Measurements from ENCODE around the gene GNA15. TPM values are rescaled to one million over a fixed set of nuclear protein-coding genes. Genes with fewer than 3 reads are reported as not detected.
A peak's percentile ranks its signal among the peaks of the same experiment; 100 is the strongest.

Gene GNA15
- total and polyA plus RNA-seq, 2 of the 8 experiments (the other 6 are each of a cell fraction or from before 2014, with no cell fraction given) = 0.26 to 0.45 TPM

- H2BK15ac ChIP-seq (ENCODE audit: low read length) = no peak overlapping the region
- ChIA-PET POLR2A (ENCODE audit: partially characterized antibody) (interaction anchor here (1.5 to 1.8 kb wide), 3 partner anchors 9 to 52 kb away, joined by 3 to 6 read pairs (median 4); no protein-coding TSS in a partner anchor), CTCF (ENCODE audit: partially characterized antibody) (interaction anchor here (0.8 to 20.0 kb wide), 7 partner anchors 10 to 135 kb away, joined by 3 to 339 read pairs (median 6); no protein-coding TSS in a partner anchor)
- H4K20me1 ChIP-seq (replicated peaks in 1 of 2; ENCODE audit: control insufficient read depth in 1 of 2, insufficient read depth in 2 of 2, low read length in 2 of 2) = peaks cover 15 to 41% of the 10 kb centered on the region in 2 experiments
- no peak overlapping the region for H3K18ac ChIP-seq (ENCODE audit: extremely low read depth, low read length)
- no peak overlapping the region for H3K4ac ChIP-seq (replicated peaks; ENCODE audit: insufficient read length, low read depth, low read length)
- H2AK5ac ChIP-seq (ENCODE audit: low read depth, low read length) = no peak overlapping the region
- no peak overlapping the region for H4K8ac ChIP-seq (ENCODE audit: extremely low read depth, insufficient read depth, low read length)
- no peak overlapping the region for H4K91ac ChIP-seq (replicated peaks; ENCODE audit: insufficient read length, low read length)
- no peaks in the 10 kb centered on the region for H3K36me3 ChIP-seq (ENCODE audit: control insufficient read depth in 2 of 4, insufficient read depth in 4 of 4, low read length in 3 of 4)
- 97% methylated on average over 23 of the region's 24 CpGs; no CpG with 5 or more reads in 1 of the 2 experiments for WGBS, 2 experiments (ENCODE audit: extremely low coverage in 1 of 2, insufficient coverage in 1 of 2, insufficient read length in 1 of 2, insufficient replicate concordance in 2 of 2, low coverage in 1 of 2, low lambda C conversion rate in 2 of 2, missing lambda C conversion rate in 1 of 2)
- peaks cover 2 to 72% of the 10 kb centered on the region in 2 experiments; a peak in 3 of 4 replicates for H3K79me2 ChIP-seq (ENCODE audit: control insufficient read depth in 1 of 2, insufficient read depth in 2 of 2, low read length in 2 of 2)
- no peak overlapping the region for H3K9ac ChIP-seq (replicated peaks in 1 of 4; ENCODE audit: extremely low read depth in 1 of 4, low read depth in 3 of 4, low read length in 3 of 4)
- H3K4me1 ChIP-seq (replicated peaks in 1 of 4; ENCODE audit: control insufficient read depth in 3 of 4, insufficient read depth in 4 of 4, low read length in 3 of 4) = peaks cover 3 to 18% (median 15%) of the 10 kb centered on the region in 4 experiments; a peak in 6 of 7 replicates
- no peak overlapping the region for H3K56ac ChIP-seq (replicated peaks; ENCODE audit: insufficient read length, low read depth, low read length)
- no peak overlapping the region for H4K5ac ChIP-seq (ENCODE audit: insufficient read length, low read depth, low read length)
- no peak overlapping the region for H3K4me2 ChIP-seq (ENCODE audit: insufficient read depth in 1 of 2, low read depth in 2 of 2, low read length in 2 of 2)
- H2BK5ac ChIP-seq (ENCODE audit: low read depth, low read length) = no peak overlapping the region
- H3K23me2 ChIP-seq (ENCODE audit: low read depth, low read length) = peaks cover 13% of the 10 kb centered on the region; the same call in 1 of the 2 replicates
- 0 out of 2 replicates have a peak overlapping the region, but pooled peaks have one; percentile 16 for H3K27ac ChIP-seq (ENCODE audit: low read depth, low read length)
- no peak overlapping the region for H2AFZ ChIP-seq (ENCODE audit: low read length)
- H2BK20ac ChIP-seq (ENCODE audit: low read length) = no peak overlapping the region
- no peaks in the 10 kb centered on the region for H3K27me3 ChIP-seq (replicated peaks in 1 of 4; ENCODE audit: control insufficient read depth in 3 of 4, extremely low read depth in 1 of 4, insufficient read depth in 3 of 4, low read length in 3 of 4)
- H2BK120ac ChIP-seq (replicated peaks; ENCODE audit: low read depth, low read length) = no peak overlapping the region
- H3K23ac ChIP-seq (ENCODE audit: insufficient read length) = no peak overlapping the region
- no peak for DNase-seq (ENCODE audit: low read depth in 1 of 2, low spot score in 2 of 2)
- 0 out of 2 replicates have a peak overlapping the region, but pooled peaks have one; percentile 17 for H2BK12ac ChIP-seq (ENCODE audit: low read depth, low read length)
- no peak overlapping the region for H3K4me3 ChIP-seq (ENCODE audit: extremely low read depth in 1 of 4, insufficient read depth in 2 of 4, low read depth in 3 of 4, low read length in 4 of 4)
- no peak for FAIRE-seq
- H3K9me3 ChIP-seq (ENCODE audit: insufficient read depth in 2 of 2, low read depth in 1 of 2, low read length in 1 of 2) = no peaks in the 10 kb centered on the region
- H3K79me1 ChIP-seq (ENCODE audit: low read depth, low read length) = peaks cover 5% of the 10 kb centered on the region
- no peak overlapping the region for H3K14ac ChIP-seq (ENCODE audit: insufficient read length)
- no peak for TF ChIP-seq EGR1 (IDR thresholded peaks at IDR 0.05; ENCODE audit: borderline replicate concordance, low read depth, low read length)
- TF ChIP-seq SAP30 (IDR thresholded peaks at IDR 0.05; ENCODE audit: insufficient read depth, insufficient replicate concordance, low read length) = no peak
- TF ChIP-seq MAFK (IDR thresholded peaks at IDR 0.05; ENCODE audit: low read depth, low read length) = no peak
- TF ChIP-seq, protein P1, sequence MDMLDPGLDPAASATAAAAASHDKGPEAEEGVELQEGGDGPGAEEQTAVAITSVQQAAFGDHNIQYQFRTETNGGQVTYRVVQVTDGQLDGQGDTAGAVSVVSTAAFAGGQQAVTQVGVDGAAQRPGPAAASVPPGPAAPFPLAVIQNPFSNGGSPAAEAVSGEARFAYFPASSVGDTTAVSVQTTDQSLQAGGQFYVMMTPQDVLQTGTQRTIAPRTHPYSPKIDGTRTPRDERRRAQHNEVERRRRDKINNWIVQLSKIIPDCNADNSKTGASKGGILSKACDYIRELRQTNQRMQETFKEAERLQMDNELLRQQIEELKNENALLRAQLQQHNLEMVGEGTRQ (IDR thresholded peaks at IDR 0.05; ENCODE audit: low read length) = no peak
- TF ChIP-seq CBX8 (IDR thresholded peaks at IDR 0.05; ENCODE audit: borderline replicate concordance, low read depth, low read length) = no peak
- TF ChIP-seq BACH1 (IDR thresholded peaks at IDR 0.05; ENCODE audit: low read length) = no peak
- no peak for TF ChIP-seq ATF3 (IDR thresholded peaks at IDR 0.05; ENCODE audit: insufficient read depth, low read depth, low read length)
- no peak for TF ChIP-seq KDM1A (IDR thresholded peaks at IDR 0.05; ENCODE audit: borderline replicate concordance, low read length)
- TF ChIP-seq GABPA (IDR thresholded peaks at IDR 0.05; ENCODE audit: borderline replicate concordance, insufficient read depth, low read length) = no peak
- no peak for TF ChIP-seq CEBPB (IDR thresholded peaks at IDR 0.05; ENCODE audit: low read depth, low read length)
- TF ChIP-seq HDAC6 (IDR thresholded peaks at IDR 0.05; ENCODE audit: low read depth, low read length) = no peak
- TF ChIP-seq YY1 (IDR thresholded peaks at IDR 0.05; ENCODE audit: low read depth, low read length) = no peak
These were observed 38.4 kb upstream of the GNA15 start for GRCh38 chr19:3097442-3097871.
